ENCODE data around the gene SLC2A4RG.

Gene SLC2A4RG

DNA sequence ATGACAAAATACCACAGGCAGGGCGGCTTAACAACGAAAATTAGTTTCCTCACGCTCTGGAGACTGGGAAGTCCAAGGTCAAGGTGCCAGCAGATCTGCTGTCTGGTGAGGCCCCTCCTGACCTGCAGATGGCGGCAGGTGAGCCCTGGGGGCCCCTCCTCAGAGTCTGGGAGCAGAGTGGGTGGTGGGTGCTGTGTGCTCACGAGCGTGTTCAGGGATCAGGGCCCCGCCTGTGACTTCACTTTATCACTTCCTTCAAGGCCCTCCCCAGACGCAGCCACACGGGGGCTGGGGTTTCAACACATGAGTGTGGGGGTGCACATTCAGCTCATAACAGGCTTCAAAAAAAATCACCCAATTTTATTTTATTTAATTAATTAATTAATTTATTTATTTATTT lies 39.3 kb downstream of the SLC2A4RG start:
- no peaks in the 10 kb centered on the region for H3K4me1 ChIP-seq (ENCODE audit: insufficient read depth, low read length)
- no peak overlapping the region for H3K27ac ChIP-seq (ENCODE audit: low read depth, low read length)
- no peaks in the 10 kb centered on the region for H3K9me3 ChIP-seq (ENCODE audit: low read length)
- H3K27me3 ChIP-seq (ENCODE audit: control insufficient read depth in 1 of 2, insufficient read depth in 2 of 2, low read length in 2 of 2): peaks cover 0 to 7% of the 10 kb centered on the region in 2 donors
- H3K4me3 ChIP-seq (ENCODE audit: low read depth in 1 of 2, low read length in 2 of 2): no peak overlapping the region
- H3K36me3 ChIP-seq (ENCODE audit: insufficient read depth, low read length): no peaks in the 10 kb centered on the region
- H3K9ac ChIP-seq (ENCODE audit: low read length): no peak overlapping the region

DNA sequence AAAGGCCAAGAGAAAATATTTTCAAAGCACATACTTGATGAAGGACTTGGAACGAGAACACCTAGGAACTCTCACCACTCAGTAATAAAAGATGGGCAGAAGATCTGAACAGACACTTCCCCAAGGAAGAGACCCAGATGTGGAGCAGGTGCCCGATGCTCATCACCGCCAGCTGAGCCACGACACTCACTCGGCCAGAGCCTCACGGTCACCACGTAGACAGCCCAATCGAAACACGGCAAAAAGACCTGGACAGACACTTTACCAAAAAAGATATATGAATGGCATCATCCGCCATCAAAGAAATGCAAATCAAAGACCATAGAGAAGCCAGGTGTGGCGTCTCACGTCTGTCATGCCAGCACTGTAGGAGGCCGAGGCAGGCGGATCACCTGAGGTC lies 41.6 kb downstream of the SLC2A4RG start:
- H3K27me3 ChIP-seq (ENCODE audit: control insufficient read depth in 1 of 2, insufficient read depth in 2 of 2, low read length in 2 of 2): no peaks in the 10 kb centered on the region
- H3K27ac ChIP-seq (ENCODE audit: low read depth, low read length): no peak overlapping the region
- no peaks in the 10 kb centered on the region for H3K4me1 ChIP-seq (ENCODE audit: insufficient read depth, low read length)
- no peaks in the 10 kb centered on the region for H3K9me3 ChIP-seq (ENCODE audit: low read length)
- no peaks in the 10 kb centered on the region for H3K36me3 ChIP-seq (ENCODE audit: insufficient read depth, low read length)
- H3K4me3 ChIP-seq (ENCODE audit: low read depth in 1 of 2, low read length in 2 of 2): no peak overlapping the region
- no peak overlapping the region for H3K9ac ChIP-seq (ENCODE audit: low read length)

- no peaks in the 10 kb centered on the region for H3K9me3 ChIP-seq (ENCODE audit: low read length)
- H3K4me1 ChIP-seq (ENCODE audit: insufficient read depth, low read length): no peaks in the 10 kb centered on the region
- no peaks in the 10 kb centered on the region for H3K36me3 ChIP-seq (ENCODE audit: insufficient read depth, low read length)
- no peak overlapping the region for H3K27ac ChIP-seq (ENCODE audit: low read depth, low read length)
- H3K27me3 ChIP-seq (ENCODE audit: control insufficient read depth in 1 of 2, insufficient read depth in 2 of 2, low read length in 2 of 2): no peaks in the 10 kb centered on the region
- no peak overlapping the region for H3K9ac ChIP-seq (ENCODE audit: low read length)
- H3K4me3 ChIP-seq (ENCODE audit: low read depth in 1 of 2, low read length in 2 of 2): no peak overlapping the region
Measured at GRCh38 chr20:63782051-63782471, 42.5 kb downstream of the SLC2A4RG start.

GRCh38 chr20:63782521-63782971 lies 43.0 kb downstream of the SLC2A4RG start:
- H3K9ac ChIP-seq (ENCODE audit: low read length): no peak overlapping the region
- H3K4me3 ChIP-seq (ENCODE audit: low read depth in 1 of 2, low read length in 2 of 2): no peak overlapping the region
- no peaks in the 10 kb centered on the region for H3K36me3 ChIP-seq (ENCODE audit: insufficient read depth, low read length)
- no peaks in the 10 kb centered on the region for H3K4me1 ChIP-seq (ENCODE audit: insufficient read depth, low read length)
- H3K27me3 ChIP-seq (ENCODE audit: control insufficient read depth in 1 of 2, insufficient read depth in 2 of 2, low read length in 2 of 2): no peaks in the 10 kb centered on the region
- H3K27ac ChIP-seq (ENCODE audit: low read depth, low read length): no peak overlapping the region
- no peaks in the 10 kb centered on the region for H3K9me3 ChIP-seq (ENCODE audit: low read length)

DNA sequence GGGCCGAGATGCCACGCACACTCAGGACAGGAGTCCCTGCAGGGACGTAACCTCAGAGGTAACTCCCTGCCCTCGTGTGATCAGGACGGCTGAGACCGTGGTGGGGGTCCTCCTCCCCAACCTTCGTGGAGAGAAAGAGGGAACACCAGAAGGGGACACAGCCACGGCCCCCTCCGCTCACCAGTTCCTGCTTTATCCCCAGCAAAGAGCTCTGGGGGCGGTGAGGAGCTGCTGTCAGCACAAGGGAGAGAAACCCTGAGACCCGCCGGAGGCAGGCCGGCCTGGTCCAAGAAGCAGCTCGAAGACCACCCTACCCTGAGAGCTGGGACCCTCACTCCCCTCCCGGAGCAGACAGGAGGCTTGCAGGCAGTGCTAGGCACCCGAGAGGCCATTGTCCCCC lies 44.4 kb downstream of the SLC2A4RG start:
- H3K36me3 ChIP-seq (ENCODE audit: insufficient read depth, low read length): no peaks in the 10 kb centered on the region
- H3K4me1 ChIP-seq (ENCODE audit: insufficient read depth, low read length): no peaks in the 10 kb centered on the region
- H3K9me3 ChIP-seq (ENCODE audit: low read length): no peaks in the 10 kb centered on the region
- H3K9ac ChIP-seq (ENCODE audit: low read length): no peak overlapping the region
- H3K27me3 ChIP-seq (ENCODE audit: control insufficient read depth in 1 of 2, insufficient read depth in 2 of 2, low read length in 2 of 2): no peaks in the 10 kb centered on the region
- H3K4me3 ChIP-seq (ENCODE audit: low read depth in 1 of 2, low read length in 2 of 2): no peak overlapping the region
- H3K27ac ChIP-seq (ENCODE audit: low read depth, low read length): no peak overlapping the region

DNA sequence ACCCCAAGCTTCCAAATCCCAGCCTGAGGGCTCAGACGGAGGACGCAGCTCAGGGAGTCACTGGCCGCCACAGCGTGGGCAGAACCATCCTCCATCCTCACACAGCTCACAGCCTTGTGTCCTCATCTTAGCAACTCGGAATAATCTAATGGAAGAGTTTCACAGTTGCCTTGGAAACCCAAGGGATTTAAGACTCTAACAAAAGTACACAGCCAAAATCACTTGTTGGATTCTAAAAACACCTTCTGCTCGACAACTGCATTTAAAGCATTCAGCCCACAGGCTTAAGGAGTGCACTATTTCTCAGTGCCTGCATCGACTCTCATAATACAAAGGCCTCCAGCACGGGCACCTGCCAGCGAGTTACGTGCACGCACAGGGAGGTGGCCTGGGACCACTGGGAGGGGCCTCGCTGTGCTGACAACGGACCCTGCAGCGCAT lies 46.1 kb downstream of the SLC2A4RG start:
- no peak overlapping the region for H3K27ac ChIP-seq (ENCODE audit: low read depth, low read length)
- no peaks in the 10 kb centered on the region for H3K9me3 ChIP-seq (ENCODE audit: low read length)
- no peaks in the 10 kb centered on the region for H3K4me1 ChIP-seq (ENCODE audit: insufficient read depth, low read length)
- H3K36me3 ChIP-seq (ENCODE audit: insufficient read depth, low read length): no peaks in the 10 kb centered on the region
- no peak overlapping the region for H3K4me3 ChIP-seq (ENCODE audit: low read depth in 1 of 2, low read length in 2 of 2)
- no peaks in the 10 kb centered on the region for H3K27me3 ChIP-seq (ENCODE audit: control insufficient read depth in 1 of 2, insufficient read depth in 2 of 2, low read length in 2 of 2)
- no peak overlapping the region for H3K9ac ChIP-seq (ENCODE audit: low read length)

DNA sequence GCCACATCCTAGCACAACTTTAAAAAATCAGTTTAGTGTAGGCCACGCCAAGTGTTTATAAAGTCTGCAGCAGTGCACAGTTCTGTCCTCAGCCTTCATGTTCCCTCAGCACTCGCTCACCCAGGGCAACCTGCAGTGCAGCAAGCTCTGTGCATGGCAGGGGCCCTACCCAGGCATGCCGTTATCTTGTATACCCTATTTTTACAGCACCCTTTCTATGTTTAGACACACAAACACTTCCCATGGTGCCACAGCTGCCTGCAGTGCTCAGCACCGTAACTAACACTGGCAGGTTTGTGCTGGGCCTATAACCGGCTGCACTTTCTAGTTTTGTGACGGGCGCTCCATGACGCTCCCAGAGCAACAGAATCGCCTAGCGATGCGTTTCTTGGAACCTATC lies 47.7 kb downstream of the SLC2A4RG start:
- Histone ChIP-seq H3K4me1 (ENCODE audit: insufficient read depth, low read length) (no peaks in the 10 kb centered on the region), H3K4me3 (ENCODE audit: low read depth in 1 of 2, low read length in 2 of 2) (no peak overlapping the region), H3K27me3 (ENCODE audit: control insufficient read depth in 1 of 2, insufficient read depth in 2 of 2, low read length in 2 of 2) (no peaks in the 10 kb centered on the region), H3K9ac (ENCODE audit: low read length) (no peak overlapping the region), H3K36me3 (ENCODE audit: insufficient read depth, low read length) (no peaks in the 10 kb centered on the region), H3K9me3 (ENCODE audit: low read length) (no peaks in the 10 kb centered on the region), H3K27ac (ENCODE audit: low read depth, low read length) (no peak overlapping the region)

DNA sequence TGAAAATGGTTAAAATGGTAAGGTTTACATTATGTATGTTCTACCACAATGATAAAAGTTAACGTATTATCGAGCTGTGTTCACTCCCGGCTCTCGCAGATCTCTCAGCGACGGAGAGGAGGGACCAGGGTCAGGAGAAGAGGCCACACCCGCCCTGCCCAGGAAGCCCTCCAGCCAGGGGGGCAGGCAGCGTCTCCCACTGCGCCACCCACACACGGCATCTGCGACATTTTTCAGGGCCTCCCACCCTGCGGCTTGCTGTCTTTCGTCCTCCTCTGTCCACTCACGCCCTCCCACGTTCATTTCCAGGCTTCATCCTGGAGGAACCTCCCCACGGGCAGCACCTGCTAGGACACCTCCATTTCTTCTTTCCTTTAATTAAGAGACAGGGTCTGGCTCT lies 48.2 kb downstream of the SLC2A4RG start:
- no peak overlapping the region for H3K9ac ChIP-seq (ENCODE audit: low read length)
- H3K4me1 ChIP-seq (ENCODE audit: insufficient read depth, low read length): no peaks in the 10 kb centered on the region
- no peak overlapping the region for H3K4me3 ChIP-seq (ENCODE audit: low read depth in 1 of 2, low read length in 2 of 2)
- H3K9me3 ChIP-seq (ENCODE audit: low read length): no peaks in the 10 kb centered on the region
- H3K36me3 ChIP-seq (ENCODE audit: insufficient read depth, low read length): no peaks in the 10 kb centered on the region
- H3K27ac ChIP-seq (ENCODE audit: low read depth, low read length): no peak overlapping the region
- H3K27me3 ChIP-seq (ENCODE audit: control insufficient read depth in 1 of 2, insufficient read depth in 2 of 2, low read length in 2 of 2): no peaks in the 10 kb centered on the region

- Histone ChIP-seq H3K4me1 (ENCODE audit: insufficient read depth, low read length) (no peaks in the 10 kb centered on the region), H3K36me3 (ENCODE audit: insufficient read depth, low read length) (no peaks in the 10 kb centered on the region), H3K9ac (ENCODE audit: low read length) (no peak overlapping the region), H3K9me3 (ENCODE audit: low read length) (no peaks in the 10 kb centered on the region), H3K27me3 (ENCODE audit: control insufficient read depth in 1 of 2, insufficient read depth in 2 of 2, low read length in 2 of 2) (no peaks in the 10 kb centered on the region), H3K27ac (ENCODE audit: low read depth, low read length) (no peak overlapping the region), H3K4me3 (ENCODE audit: low read depth in 1 of 2, low read length in 2 of 2) (no peak overlapping the region)
Measured at GRCh38 chr20:63789836-63790571, 50.4 kb downstream of the SLC2A4RG start.

GRCh38 chr20:63790572-63791168 lies 51.1 kb downstream of the SLC2A4RG start:
- Histone ChIP-seq H3K9me3 (ENCODE audit: low read length) (no peaks in the 10 kb centered on the region), H3K4me3 (ENCODE audit: low read depth in 1 of 2, low read length in 2 of 2) (no peak overlapping the region), H3K27ac (ENCODE audit: low read depth, low read length) (no peak overlapping the region), H3K9ac (ENCODE audit: low read length) (no peak overlapping the region), H3K36me3 (ENCODE audit: insufficient read depth, low read length) (no peaks in the 10 kb centered on the region), H3K27me3 (ENCODE audit: control insufficient read depth in 1 of 2, insufficient read depth in 2 of 2, low read length in 2 of 2) (no peaks in the 10 kb centered on the region), H3K4me1 (ENCODE audit: insufficient read depth, low read length) (no peaks in the 10 kb centered on the region)

GRCh38 chr20:63791497-63792156 lies 52.1 kb downstream of the SLC2A4RG start:
- Histone ChIP-seq H3K4me3 (ENCODE audit: low read depth in 1 of 2, low read length in 2 of 2) (no peak overlapping the region), H3K9ac (ENCODE audit: low read length) (no peak overlapping the region), H3K36me3 (ENCODE audit: insufficient read depth, low read length) (no peaks in the 10 kb centered on the region), H3K27ac (ENCODE audit: low read depth, low read length) (no peak overlapping the region), H3K4me1 (ENCODE audit: insufficient read depth, low read length) (no peaks in the 10 kb centered on the region), H3K9me3 (ENCODE audit: low read length) (no peaks in the 10 kb centered on the region), H3K27me3 (ENCODE audit: control insufficient read depth in 1 of 2, insufficient read depth in 2 of 2, low read length in 2 of 2) (no peaks in the 10 kb centered on the region)

Measured in muscle layer of colon (tissue), 2 donors.